SH-SY5Y (cell line): Measurements from ENCODE around the gene GRPR.

Experiments
- GATA2 ChIP-seq: IDR thresholded peaks from 2 replicates; pipeline ENCODE4 v1.6.1; 2011; ENCODE audit warnings: mild to moderate bottlenecking, low read depth, low read length
- GATA3 ChIP-seq: IDR thresholded peaks from 2 replicates; pipeline ENCODE4 v1.6.1; 2011; ENCODE audit warnings: low read depth, mild to moderate bottlenecking, low read length, moderate library complexity

DNA sequence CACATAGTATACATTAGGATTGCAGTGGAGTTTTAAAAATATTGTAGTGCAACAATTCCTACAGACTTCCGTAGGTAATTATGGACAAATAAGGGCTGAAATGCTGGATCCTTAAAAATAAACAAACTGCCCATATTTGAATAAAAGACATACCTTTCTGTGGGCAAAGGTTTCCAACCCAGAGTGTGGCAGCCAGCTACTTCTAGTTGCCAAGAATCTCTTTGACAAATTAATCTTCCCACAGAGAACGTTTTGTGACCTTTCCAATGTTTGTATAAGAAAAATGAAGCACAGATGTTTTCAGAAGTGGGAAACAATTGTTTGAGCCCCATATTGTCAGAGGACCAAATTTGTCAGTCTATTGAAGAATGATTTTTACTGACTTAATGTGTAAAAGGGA is 21.1 kb downstream of the GRPR start:
- no peak for TF ChIP-seq GATA3
- no peak for TF ChIP-seq GATA2
